WERI-Rb-1 (cell line): ENCODE measurements around the gene LSM12.

ENCODE experiments used
- DNase-seq: peaks from one replicate; pipeline ENCODE4 v3.0.0-alpha.2; 2020
- H3K27ac ChIP-seq: fragments of 250-450 bp; sonication (Bioruptor Pico); 2 replicates; pipeline ENCODE4 v1.5.1; 2020; ENCODE audit warnings: mild to moderate bottlenecking, moderate library complexity
- H3K27me3 ChIP-seq: fragments of 250-450 bp; sonication (Bioruptor Pico); 2 replicates; pipeline ENCODE4 v1.5.1; 2021; ENCODE audit warnings: mild to moderate bottlenecking, low read depth, moderate library complexity; ENCODE audit not compliant: insufficient read depth, severe bottlenecking
- H3K36me3 ChIP-seq: fragments of 250-450 bp; sonication (Bioruptor Pico); 2 replicates; pipeline ENCODE4 v1.5.1; 2020; ENCODE audit warnings: mild to moderate bottlenecking, moderate library complexity
- H3K4me3 ChIP-seq: 2 replicates; pipeline ENCODE4 v1.5.1; 2011; ENCODE audit warnings: low read depth, mild to moderate bottlenecking, control low read depth, low read length
- H3K9me3 ChIP-seq: fragments of 250-450 bp; sonication (Bioruptor Pico); 2 replicates; pipeline ENCODE4 v1.5.1; 2021; ENCODE audit warnings: mild to moderate bottlenecking, moderate library complexity; ENCODE audit not compliant: severe bottlenecking
- TF ChIP-seq, protein P1 (sequence below): IDR thresholded peaks from 2 replicates; pipeline ENCODE4 v1.5.1; 2011; ENCODE audit warnings: low read depth, mild to moderate bottlenecking, control low read depth, inconsistent platforms, low read length

LSM12 gene

DNA sequence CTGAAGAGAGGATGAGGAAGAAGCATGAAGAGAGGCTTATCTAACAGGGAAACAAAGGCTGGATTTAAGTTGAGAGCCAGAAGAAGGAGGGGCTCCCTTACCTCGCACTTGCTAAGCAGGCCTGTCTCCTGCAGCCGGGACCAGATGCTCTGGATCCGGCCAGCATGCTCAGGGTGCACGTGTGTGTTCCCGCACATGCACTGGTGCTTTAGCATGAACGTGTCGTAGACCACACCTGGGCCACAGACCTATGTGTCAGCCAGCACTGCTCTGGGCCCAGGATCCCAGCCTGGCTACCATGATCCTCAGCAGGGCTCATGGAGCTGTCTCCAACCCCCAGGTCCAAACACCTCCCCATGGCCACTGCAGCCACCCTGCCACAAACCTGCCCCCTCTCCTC, 18.4 kb upstream of the LSM12 start:
- H3K4me3 ChIP-seq = no peak overlapping the region
- H3K9me3 ChIP-seq = no peaks in the 10 kb centered on the region
- TF ChIP-seq, protein P1, sequence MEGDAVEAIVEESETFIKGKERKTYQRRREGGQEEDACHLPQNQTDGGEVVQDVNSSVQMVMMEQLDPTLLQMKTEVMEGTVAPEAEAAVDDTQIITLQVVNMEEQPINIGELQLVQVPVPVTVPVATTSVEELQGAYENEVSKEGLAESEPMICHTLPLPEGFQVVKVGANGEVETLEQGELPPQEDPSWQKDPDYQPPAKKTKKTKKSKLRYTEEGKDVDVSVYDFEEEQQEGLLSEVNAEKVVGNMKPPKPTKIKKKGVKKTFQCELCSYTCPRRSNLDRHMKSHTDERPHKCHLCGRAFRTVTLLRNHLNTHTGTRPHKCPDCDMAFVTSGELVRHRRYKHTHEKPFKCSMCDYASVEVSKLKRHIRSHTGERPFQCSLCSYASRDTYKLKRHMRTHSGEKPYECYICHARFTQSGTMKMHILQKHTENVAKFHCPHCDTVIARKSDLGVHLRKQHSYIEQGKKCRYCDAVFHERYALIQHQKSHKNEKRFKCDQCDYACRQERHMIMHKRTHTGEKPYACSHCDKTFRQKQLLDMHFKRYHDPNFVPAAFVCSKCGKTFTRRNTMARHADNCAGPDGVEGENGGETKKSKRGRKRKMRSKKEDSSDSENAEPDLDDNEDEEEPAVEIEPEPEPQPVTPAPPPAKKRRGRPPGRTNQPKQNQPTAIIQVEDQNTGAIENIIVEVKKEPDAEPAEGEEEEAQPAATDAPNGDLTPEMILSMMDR = no peak
- peaks cover 91% of the 10 kb centered on the region for H3K36me3 ChIP-seq
- H3K27ac ChIP-seq = peak overlapping the region; percentile 49
- DNase-seq = no peak
- H3K27me3 ChIP-seq = no peaks in the 10 kb centered on the region

GRCh38 chr17:44084131-44084538, 17.7 kb upstream of the LSM12 start:
- peak; percentile 73 for DNase-seq
- Histone ChIP-seq H3K9me3 (no peaks in the 10 kb centered on the region), H3K4me3 (no peak overlapping the region), H3K36me3 (peaks cover 92% of the 10 kb centered on the region), H3K27me3 (no peaks in the 10 kb centered on the region), H3K27ac (peak overlapping the region; percentile 49)
- TF ChIP-seq, protein P1 = peak; percentile 71

DNA sequence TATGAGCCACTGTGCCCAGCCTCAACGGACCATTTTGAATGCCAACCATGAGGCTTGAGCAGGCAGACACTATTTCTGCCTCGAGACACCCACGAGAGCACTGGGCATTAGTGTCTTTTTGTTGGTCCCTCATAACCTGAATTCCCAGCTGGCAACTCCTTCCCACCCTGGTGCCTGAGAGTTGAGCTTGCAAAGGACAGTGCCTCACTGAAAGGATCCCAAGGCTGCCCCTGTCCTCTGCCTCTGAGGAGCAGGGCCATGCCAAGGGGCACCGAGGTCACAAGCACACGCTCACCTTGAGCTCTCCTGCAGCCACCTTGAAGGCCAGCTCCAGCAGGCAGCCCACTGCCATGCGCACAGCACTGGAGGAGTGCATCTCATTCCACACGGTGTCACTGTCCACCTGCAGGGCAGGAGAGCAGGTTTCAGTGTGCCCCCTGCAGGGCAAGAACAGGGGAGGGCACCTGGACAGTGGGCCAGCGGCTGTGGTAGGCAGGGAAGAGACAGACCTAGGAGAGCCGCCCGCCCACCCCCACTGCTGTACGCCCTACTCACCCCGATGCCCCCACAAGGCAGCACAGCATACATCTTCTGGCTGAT, 16.9 kb upstream of the LSM12 start:
- Histone ChIP-seq H3K27me3 (no peaks in the 10 kb centered on the region), H3K36me3 (peaks cover 92% of the 10 kb centered on the region), H3K27ac (no peak overlapping the region), H3K9me3 (no peaks in the 10 kb centered on the region), H3K4me3 (no peak overlapping the region)
- TF ChIP-seq, protein P1 = peak; percentile 98
- DNase-seq = peak; percentile 88

DNA sequence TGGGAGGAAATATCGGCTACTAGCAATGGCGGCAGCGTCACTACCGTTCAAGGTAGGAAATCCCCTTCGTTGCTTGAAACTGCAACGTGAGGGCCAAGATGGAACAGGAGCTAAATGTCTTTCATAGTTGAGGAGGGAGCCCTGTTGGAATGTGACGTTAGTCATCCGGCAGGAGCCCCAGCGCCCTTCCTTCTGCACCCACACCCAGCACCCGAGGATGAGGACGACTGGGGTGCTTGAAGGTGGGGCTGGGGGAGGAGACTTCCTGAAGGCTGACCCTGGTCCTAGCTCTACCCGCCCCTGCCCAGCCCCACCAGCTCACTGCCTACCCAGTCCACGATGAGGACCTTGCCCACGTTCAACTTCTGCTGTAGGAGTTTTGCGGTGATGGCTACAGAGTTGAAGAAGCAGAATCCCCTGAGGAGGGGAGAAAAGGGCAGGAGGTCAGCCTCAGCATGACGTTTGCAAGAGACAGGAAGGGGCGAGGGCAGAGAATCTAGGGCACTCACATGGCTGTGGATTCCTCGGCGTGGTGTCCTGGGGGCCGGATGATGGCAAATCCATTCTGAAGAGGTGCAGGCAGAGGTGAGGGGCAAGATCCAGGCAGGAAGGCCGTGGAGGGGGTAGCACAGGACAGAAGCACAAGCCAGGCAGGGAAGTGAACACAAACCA, 15.9 kb upstream of the LSM12 start:
- H3K9me3 ChIP-seq = no peaks in the 10 kb centered on the region
- peak overlapping the region; percentile 19; the same call in 1 of the 2 replicates for H3K27ac ChIP-seq
- H3K36me3 ChIP-seq = peaks cover 92% of the 10 kb centered on the region
- no peak for DNase-seq
- TF ChIP-seq, protein P1 = no peak
- no peak overlapping the region for H3K4me3 ChIP-seq
- H3K27me3 ChIP-seq = no peaks in the 10 kb centered on the region

GRCh38 chr17:44081681-44082080, 15.2 kb upstream of the LSM12 start:
- no peak overlapping the region for H3K27ac ChIP-seq
- H3K27me3 ChIP-seq = no peaks in the 10 kb centered on the region
- H3K4me3 ChIP-seq = no peak overlapping the region
- TF ChIP-seq, protein P1 = no peak
- no peaks in the 10 kb centered on the region for H3K9me3 ChIP-seq
- DNase-seq = no peak
- peaks cover 94% of the 10 kb centered on the region for H3K36me3 ChIP-seq
